A673 (cell line): ENCODE measurements around the gene AMBRA1.

Experiments used
- CTCF ChIP-seq: fragments of 300-800, 200-600 bp; sonication (generic); conservative IDR thresholded peaks from 2 replicates; pipeline ENCODE4 v1.5.1; 2017; ENCODE audit warnings: low read depth, mild to moderate bottlenecking, antibody characterized with exemption, low read length, moderate library complexity, mixed read lengths
- EZH2 ChIP-seq: fragments of 200-600 bp; sonication (generic); IDR thresholded peaks from 2 replicates; pipeline ENCODE4 v1.6.1; 2017; ENCODE audit warnings: borderline replicate concordance, low read depth, mild to moderate bottlenecking, mixed read lengths, antibody characterized with exemption, low read length; ENCODE audit not compliant: poor library complexity, severe bottlenecking

- TF ChIP-seq CTCF = no peak
- no peak for TF ChIP-seq EZH2
These were observed 121.7 kb downstream of the AMBRA1 start for GRCh38 chr11:46471943-46472661.
